GM23338 (cell line): ENCODE measurements around the gene CLTA.

Experiments
- CREB1 ChIP-seq: fragments of 250-450 bp; sonication (Bioruptor Pico); IDR thresholded peaks from 2 replicates; pipeline ENCODE4 v1.5.0; 2020; ENCODE audit warnings: low read depth, mild to moderate bottlenecking, moderate library complexity
- EZH2 ChIP-seq: fragments of 200-600 bp; sonication (generic); IDR thresholded peaks from one replicate; pipeline ENCODE4 v1.8.0; 2017; ENCODE audit warnings: antibody characterized with exemption, mild to moderate bottlenecking, low read depth; ENCODE audit not compliant: unreplicated experiment
- EZH2phosphoT487 ChIP-seq: fragments of 200-600 bp; sonication (generic); IDR thresholded peaks from one replicate; pipeline ENCODE4 v1.8.1; 2018; ENCODE audit warnings: antibody characterized with exemption; ENCODE audit not compliant: unreplicated experiment
- NANOG ChIP-seq: IDR thresholded peaks from 2 replicates; pipeline ENCODE4 v1.6.1; 2016; ENCODE audit warnings: antibody characterized with exemption, borderline replicate concordance
- POLR2AphosphoS5 ChIP-seq: IDR thresholded peaks from 2 replicates; pipeline ENCODE4 v1.6.1; 2016; ENCODE audit warnings: antibody characterized with exemption, low read depth
- ZNF114 ChIP-seq: fragments of 250-450 bp; sonication (Bioruptor Pico); IDR thresholded peaks from 2 replicates; pipeline ENCODE4 v1.5.0; 2020; ENCODE audit warnings: mild to moderate bottlenecking, moderate library complexity
- ZNF331 ChIP-seq: fragments of 250-450 bp; sonication (Bioruptor Pico); IDR thresholded peaks from 2 replicates; pipeline ENCODE4 v1.5.0; 2020; ENCODE audit warnings: low read depth, mild to moderate bottlenecking, moderate library complexity
- TF ChIP-seq, protein P1 (sequence below), 2 experiments: fragments of 200-600 bp in 1 of 2; sonication (generic) in 1 of 2; conservative IDR thresholded peaks; 2 replicates each; pipeline versions ENCODE4 v1.5.1 to v1.6.1; 2016 to 2017; ENCODE audit warnings: antibody characterized with exemption in 2 of 2, low read depth in 2 of 2, mild to moderate bottlenecking in 2 of 2, moderate library complexity in 1 of 2
- TF ChIP-seq, protein P2 (sequence below): fragments of 250-450 bp; sonication (Bioruptor Pico); IDR thresholded peaks from 2 replicates; pipeline ENCODE4 v1.5.0; 2020; ENCODE audit warnings: mild to moderate bottlenecking, moderate library complexity

DNA sequence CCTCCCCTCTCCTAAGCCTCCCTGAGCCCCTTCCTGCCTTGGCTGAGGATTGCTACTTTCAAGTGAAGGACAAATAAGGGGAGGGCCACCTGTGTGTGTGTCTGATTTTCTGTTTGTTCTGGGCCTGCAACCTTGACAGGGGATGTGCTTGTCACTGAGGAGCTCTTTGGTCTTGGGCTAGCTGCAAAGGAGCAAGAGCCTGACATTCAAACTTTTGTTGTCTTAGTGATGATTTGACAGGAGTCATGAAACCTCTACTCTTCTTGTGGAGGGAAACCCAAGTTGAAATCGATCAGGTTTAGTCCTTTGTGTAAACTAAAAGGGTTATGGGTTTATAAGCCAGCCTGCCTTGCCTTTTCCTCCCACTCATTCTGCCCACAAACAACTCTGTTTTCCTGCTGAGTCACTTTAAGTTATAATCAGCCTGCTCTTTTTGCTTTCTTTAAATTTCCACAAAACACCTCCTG is 16.9 kb downstream of the CLTA start:
- TF ChIP-seq, protein P1, sequence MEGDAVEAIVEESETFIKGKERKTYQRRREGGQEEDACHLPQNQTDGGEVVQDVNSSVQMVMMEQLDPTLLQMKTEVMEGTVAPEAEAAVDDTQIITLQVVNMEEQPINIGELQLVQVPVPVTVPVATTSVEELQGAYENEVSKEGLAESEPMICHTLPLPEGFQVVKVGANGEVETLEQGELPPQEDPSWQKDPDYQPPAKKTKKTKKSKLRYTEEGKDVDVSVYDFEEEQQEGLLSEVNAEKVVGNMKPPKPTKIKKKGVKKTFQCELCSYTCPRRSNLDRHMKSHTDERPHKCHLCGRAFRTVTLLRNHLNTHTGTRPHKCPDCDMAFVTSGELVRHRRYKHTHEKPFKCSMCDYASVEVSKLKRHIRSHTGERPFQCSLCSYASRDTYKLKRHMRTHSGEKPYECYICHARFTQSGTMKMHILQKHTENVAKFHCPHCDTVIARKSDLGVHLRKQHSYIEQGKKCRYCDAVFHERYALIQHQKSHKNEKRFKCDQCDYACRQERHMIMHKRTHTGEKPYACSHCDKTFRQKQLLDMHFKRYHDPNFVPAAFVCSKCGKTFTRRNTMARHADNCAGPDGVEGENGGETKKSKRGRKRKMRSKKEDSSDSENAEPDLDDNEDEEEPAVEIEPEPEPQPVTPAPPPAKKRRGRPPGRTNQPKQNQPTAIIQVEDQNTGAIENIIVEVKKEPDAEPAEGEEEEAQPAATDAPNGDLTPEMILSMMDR (conservative IDR thresholded peaks at IDR 0.05; ENCODE audit: low read depth in 2 of 2), result no peak
- TF ChIP-seq EZH2phosphoT487 (no peak), EZH2 (no peak), NANOG (no peak), POLR2AphosphoS5 (no peak), ZNF331 (CRISPR knock-in tag) (no peak), CREB1 (CRISPR knock-in tag) (no peak), ZNF114 (CRISPR knock-in tag) (no peak)
- TF ChIP-seq, protein P2, sequence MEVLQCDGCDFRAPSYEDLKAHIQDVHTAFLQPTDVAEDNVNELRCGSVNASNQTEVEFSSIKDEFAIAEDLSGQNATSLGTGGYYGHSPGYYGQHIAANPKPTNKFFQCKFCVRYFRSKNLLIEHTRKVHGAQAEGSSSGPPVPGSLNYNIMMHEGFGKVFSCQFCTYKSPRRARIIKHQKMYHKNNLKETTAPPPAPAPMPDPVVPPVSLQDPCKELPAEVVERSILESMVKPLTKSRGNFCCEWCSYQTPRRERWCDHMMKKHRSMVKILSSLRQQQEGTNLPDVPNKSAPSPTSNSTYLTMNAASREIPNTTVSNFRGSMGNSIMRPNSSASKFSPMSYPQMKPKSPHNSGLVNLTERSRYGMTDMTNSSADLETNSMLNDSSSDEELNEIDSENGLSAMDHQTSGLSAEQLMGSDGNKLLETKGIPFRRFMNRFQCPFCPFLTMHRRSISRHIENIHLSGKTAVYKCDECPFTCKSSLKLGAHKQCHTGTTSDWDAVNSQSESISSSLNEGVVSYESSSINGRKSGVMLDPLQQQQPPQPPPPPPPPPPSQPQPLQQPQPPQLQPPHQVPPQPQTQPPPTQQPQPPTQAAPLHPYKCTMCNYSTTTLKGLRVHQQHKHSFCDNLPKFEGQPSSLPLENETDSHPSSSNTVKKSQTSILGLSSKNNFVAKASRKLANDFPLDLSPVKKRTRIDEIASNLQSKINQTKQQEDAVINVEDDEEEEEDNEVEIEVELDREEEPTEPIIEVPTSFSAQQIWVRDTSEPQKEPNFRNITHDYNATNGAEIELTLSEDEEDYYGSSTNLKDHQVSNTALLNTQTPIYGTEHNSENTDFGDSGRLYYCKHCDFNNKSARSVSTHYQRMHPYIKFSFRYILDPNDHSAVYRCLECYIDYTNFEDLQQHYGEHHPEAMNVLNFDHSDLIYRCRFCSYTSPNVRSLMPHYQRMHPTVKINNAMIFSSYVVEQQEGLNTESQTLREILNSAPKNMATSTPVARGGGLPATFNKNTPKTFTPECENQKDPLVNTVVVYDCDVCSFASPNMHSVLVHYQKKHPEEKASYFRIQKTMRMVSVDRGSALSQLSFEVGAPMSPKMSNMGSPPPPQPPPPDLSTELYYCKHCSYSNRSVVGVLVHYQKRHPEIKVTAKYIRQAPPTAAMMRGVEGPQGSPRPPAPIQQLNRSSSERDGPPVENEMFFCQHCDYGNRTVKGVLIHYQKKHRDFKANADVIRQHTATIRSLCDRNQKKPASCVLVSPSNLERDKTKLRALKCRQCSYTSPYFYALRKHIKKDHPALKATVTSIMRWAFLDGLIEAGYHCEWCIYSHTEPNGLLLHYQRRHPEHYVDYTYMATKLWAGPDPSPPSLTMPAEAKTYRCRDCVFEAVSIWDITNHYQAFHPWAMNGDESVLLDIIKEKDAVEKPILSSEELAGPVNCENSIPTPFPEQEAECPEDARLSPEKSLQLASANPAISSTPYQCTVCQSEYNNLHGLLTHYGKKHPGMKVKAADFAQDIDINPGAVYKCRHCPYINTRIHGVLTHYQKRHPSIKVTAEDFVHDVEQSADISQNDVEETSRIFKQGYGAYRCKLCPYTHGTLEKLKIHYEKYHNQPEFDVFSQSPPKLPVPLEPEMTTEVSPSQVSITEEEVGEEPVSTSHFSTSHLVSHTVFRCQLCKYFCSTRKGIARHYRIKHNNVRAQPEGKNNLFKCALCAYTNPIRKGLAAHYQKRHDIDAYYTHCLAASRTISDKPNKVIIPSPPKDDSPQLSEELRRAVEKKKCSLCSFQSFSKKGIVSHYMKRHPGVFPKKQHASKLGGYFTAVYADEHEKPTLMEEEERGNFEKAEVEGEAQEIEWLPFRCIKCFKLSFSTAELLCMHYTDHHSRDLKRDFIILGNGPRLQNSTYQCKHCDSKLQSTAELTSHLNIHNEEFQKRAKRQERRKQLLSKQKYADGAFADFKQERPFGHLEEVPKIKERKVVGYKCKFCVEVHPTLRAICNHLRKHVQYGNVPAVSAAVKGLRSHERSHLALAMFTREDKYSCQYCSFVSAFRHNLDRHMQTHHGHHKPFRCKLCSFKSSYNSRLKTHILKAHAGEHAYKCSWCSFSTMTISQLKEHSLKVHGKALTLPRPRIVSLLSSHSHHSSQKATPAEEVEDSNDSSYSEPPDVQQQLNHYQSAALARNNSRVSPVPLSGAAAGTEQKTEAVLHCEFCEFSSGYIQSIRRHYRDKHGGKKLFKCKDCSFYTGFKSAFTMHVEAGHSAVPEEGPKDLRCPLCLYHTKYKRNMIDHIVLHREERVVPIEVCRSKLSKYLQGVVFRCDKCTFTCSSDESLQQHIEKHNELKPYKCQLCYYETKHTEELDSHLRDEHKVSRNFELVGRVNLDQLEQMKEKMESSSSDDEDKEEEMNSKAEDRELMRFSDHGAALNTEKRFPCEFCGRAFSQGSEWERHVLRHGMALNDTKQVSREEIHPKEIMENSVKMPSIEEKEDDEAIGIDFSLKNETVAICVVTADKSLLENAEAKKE, result no peak
